ENCODE measurements around the gene KRTAP5-4.

The KRTAP5-4 gene

DNA sequence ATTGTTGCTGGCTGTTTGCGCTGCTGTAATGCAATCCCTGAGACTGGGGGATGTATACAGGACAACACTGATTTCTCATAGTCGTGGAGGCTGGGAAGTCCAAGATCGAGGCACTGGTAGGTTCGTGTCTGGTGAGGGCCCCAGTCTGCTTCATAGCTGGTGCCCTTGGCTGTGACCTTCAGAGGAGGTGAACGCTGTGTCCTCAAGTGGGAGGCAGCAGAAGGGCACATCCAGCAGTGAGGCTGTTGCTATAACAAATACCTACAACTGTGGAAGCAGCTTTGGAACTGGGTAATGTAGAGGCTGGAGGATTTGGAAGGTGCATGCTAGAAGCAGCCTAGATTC lies 29.0 kb upstream of the KRTAP5-4 start:
- TF ChIP-seq TAF1 (IDR thresholded peaks at IDR 0.05; ENCODE audit: borderline replicate concordance, insufficient read depth, low read length) = no peak
- TF ChIP-seq POLR2AphosphoS5 (IDR thresholded peaks at IDR 0.05; ENCODE audit: low read depth, low read length) = no peak
- TF ChIP-seq SIN3A (IDR thresholded peaks at IDR 0.05; ENCODE audit: borderline replicate concordance, insufficient read depth, low read length) = no peak
- no peak for TF ChIP-seq REST (IDR thresholded peaks at IDR 0.05; ENCODE audit: insufficient read depth in 1 of 2, low read depth in 2 of 2, low read length in 2 of 2)
- TF ChIP-seq FOXP2 (optimal IDR thresholded peaks at IDR 0.05; ENCODE audit: borderline replicate concordance, extremely low read depth, extremely low read length, insufficient read depth) = no peak

- TF ChIP-seq SIN3A (IDR thresholded peaks at IDR 0.05; ENCODE audit: borderline replicate concordance, insufficient read depth, low read length) = no peak
- TF ChIP-seq REST (IDR thresholded peaks at IDR 0.05; ENCODE audit: insufficient read depth in 1 of 2, low read depth in 2 of 2, low read length in 2 of 2) = no peak
- TF ChIP-seq FOXP2 (optimal IDR thresholded peaks at IDR 0.05; ENCODE audit: borderline replicate concordance, extremely low read depth, extremely low read length, insufficient read depth) = no peak
- TF ChIP-seq POLR2AphosphoS5 (IDR thresholded peaks at IDR 0.05; ENCODE audit: low read depth, low read length) = no peak
- TF ChIP-seq TAF1 (IDR thresholded peaks at IDR 0.05; ENCODE audit: borderline replicate concordance, insufficient read depth, low read length) = no peak
Observed at GRCh38 chr11:1650034-1650917, 28.3 kb upstream of the KRTAP5-4 start.

- no peak for TF ChIP-seq REST (IDR thresholded peaks at IDR 0.05; ENCODE audit: insufficient read depth in 1 of 2, low read depth in 2 of 2, low read length in 2 of 2)
- no peak for TF ChIP-seq TAF1 (IDR thresholded peaks at IDR 0.05; ENCODE audit: borderline replicate concordance, insufficient read depth, low read length)
- no peak for TF ChIP-seq POLR2AphosphoS5 (IDR thresholded peaks at IDR 0.05; ENCODE audit: low read depth, low read length)
- TF ChIP-seq SIN3A (IDR thresholded peaks at IDR 0.05; ENCODE audit: borderline replicate concordance, insufficient read depth, low read length) = no peak
- TF ChIP-seq FOXP2 (optimal IDR thresholded peaks at IDR 0.05; ENCODE audit: borderline replicate concordance, extremely low read depth, extremely low read length, insufficient read depth) = no peak
Observed at GRCh38 chr11:1648653-1649420, 26.9 kb upstream of the KRTAP5-4 start.

- no peak for TF ChIP-seq TAF1 (IDR thresholded peaks at IDR 0.05; ENCODE audit: borderline replicate concordance, insufficient read depth, low read length)
- no peak for TF ChIP-seq FOXP2 (optimal IDR thresholded peaks at IDR 0.05; ENCODE audit: borderline replicate concordance, extremely low read depth, extremely low read length, insufficient read depth)
- no peak for TF ChIP-seq POLR2AphosphoS5 (IDR thresholded peaks at IDR 0.05; ENCODE audit: low read depth, low read length)
- TF ChIP-seq SIN3A (IDR thresholded peaks at IDR 0.05; ENCODE audit: borderline replicate concordance, insufficient read depth, low read length) = no peak
- no peak for TF ChIP-seq REST (IDR thresholded peaks at IDR 0.05; ENCODE audit: insufficient read depth in 1 of 2, low read depth in 2 of 2, low read length in 2 of 2)
Observed at GRCh38 chr11:1647901-1648652, 26.1 kb upstream of the KRTAP5-4 start.
